NT2/D1 (cell line): ENCODE results near the gene TTLL1.

Source experiments
- SUZ12 ChIP-seq: IDR thresholded peaks from 2 replicates; pipeline ENCODE4 v1.6.1; 2011; ENCODE audit not compliant: insufficient read length, insufficient read depth; ENCODE audit errors: extremely low read depth
- YY1 ChIP-seq: IDR thresholded peaks from 2 replicates; pipeline ENCODE4 v1.6.1; 2011; ENCODE audit not compliant: insufficient read length, insufficient read depth

DNA sequence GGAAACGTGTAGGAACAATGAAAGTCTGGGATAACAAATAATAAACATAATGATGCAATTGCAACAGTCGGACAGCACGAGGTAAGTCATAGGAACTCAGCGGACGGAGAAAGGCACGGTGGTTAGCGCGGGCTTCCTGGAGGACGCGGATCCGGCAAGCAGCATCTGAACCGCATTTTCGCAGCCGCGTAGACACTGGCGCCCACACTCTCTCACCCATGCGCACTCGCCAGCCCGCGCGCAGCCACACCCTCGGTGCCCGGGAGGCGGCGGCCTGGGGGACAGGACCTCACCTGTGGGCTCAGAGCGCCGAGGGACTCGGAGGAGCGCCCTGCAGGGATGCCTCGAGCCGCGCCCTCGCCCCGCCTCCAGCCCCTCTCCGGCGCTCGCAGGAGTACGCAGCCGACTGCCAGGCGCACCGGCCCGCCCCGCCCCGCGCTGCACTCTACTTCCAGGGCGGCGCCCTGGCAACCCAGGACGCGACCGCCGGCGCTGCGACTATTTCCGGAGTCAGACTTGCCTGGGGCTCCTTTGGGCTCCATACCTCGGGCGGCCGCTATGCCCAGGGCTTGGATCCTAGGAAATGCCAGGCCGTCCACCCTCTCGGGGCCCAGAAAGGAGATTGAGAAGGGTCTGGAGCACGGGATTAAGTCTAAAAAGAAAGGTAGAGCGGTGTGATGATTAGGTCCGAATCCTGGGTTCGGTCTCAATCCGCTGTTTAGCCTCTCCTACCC lies at the start of gene TTLL1:
- TF ChIP-seq SUZ12, result no peak
- no peak for TF ChIP-seq YY1
